Occipital lobe (tissue), 2 donors: ENCODE measurements around the gene GRIK3. TPM values are rescaled to one million over a fixed set of nuclear protein-coding genes. Genes with fewer than 3 reads are reported as not detected.
"Not testable (repeated sequence)": the region's sequence is repeated elsewhere in the genome, so short reads cannot be mapped to it uniquely, and the experiment has no call there.

Experiments used
- DNase-seq: peaks from one replicate; lab custom pipeline; 2025; lab: John Stamatoyannopoulos, UW
- total RNA-seq: library from RNA; depleted of rRNA; stranded (reverse); fragments of >200 nt; gene quantifications from one replicate; pipeline ENCODE4 v1.2.3, GENCODE V29; 2014

GRIK3 gene
- total RNA-seq, 1 donor from 2014 or later = 32.0 TPM

DNA sequence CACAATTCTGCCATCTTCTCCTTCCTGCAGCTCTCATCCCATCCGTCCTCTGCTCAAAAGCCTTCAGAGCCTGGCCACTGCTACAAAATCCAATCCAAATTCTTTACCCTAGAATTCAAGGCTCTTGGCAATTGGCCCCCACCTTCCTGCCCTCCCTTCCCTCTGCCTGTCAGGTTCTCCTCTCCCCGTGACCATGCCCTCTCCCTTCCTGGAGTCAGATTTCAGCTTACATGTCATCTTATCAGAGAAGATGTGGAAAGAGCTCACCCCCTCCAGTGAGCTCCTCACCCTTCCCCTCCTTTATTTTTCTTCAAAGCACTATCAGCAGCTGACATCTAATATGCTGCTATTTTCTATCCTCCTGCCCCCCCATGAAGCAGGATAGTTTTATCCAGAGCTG, 86.9 kb downstream of the GRIK3 start:
- DNase-seq = no peak

- DNase-seq = no peak
Observed at GRCh38 chr1:36944883-36945282, 89.4 kb downstream of the GRIK3 start.

DNA sequence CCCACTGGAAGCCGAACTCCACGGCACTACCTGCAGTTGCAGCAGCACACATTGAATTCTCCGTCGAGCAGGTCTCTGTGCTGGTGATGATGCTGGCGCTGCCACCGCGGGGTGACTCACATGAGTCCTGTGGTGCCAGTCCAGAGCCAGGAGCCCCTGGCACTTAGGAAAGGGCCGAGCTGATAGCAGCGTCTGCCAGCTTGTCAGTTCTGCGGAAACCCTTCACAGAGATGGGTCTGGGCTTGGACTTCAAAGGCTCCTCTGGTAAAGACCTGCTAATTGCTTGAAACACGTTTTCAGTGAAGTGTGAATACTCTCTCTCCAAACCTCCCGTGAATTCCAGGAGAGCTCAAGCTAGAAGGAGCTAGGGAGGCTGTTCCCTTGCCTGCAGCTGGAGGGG, 92.2 kb downstream of the GRIK3 start:
- DNase-seq = no peak

DNA sequence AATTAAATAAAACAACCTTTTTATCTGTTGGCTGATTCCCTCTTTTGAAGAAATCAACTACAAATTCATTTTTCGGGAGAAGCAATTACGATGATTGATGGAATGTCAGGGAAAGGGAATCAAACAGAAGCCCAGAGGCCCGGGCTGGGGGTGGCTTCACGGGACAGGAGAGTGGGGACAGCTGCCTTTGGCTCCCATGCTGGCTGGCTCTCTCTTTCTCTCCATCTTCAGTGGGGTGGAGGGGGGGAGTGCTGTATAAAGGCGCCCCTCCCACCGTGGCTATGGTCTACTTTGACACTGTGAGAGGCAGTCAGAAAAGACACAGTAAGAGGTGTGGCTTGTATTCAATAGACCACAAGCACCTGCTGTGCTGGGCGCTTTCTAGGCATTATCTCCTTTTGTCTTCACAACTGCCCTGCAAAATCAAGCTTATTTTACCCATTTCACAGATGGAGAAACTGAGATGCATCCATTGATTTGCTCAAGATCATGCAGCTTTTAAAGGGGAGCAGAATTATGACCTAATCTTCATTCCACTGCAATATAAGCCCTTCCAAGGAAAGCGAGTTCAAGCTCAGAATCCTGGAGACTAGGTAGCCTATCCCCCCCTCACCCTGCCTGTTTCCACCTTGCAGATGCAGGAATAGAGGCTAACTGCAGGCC, 92.9 kb downstream of the GRIK3 start:
- DNase-seq = no peak

DNA sequence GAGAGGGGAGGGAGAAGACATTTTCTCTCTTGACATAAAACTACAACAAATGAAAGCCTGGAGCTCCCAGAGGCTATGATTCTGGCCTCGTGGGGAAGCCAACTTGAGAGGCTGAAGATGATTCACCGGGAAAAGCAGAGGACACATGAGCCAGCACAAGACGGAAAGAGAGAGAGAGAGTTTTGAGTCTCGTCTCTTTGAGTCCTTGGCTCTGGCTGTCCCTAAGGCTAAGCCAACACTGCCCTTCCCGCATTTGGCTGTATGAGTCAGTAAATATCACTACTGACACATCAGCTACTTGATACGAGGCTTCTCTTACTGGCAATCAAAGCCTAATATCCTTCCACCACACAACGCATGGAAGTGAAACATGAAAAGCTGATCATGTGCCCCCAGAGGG, 95.5 kb downstream of the GRIK3 start:
- no peak for DNase-seq

GRCh38 chr1:36937371-36937770, 96.9 kb downstream of the GRIK3 start:
- DNase-seq = no peak

- no peak for DNase-seq
Observed at GRCh38 chr1:36934061-36934460, 100.3 kb downstream of the GRIK3 start.

DNA sequence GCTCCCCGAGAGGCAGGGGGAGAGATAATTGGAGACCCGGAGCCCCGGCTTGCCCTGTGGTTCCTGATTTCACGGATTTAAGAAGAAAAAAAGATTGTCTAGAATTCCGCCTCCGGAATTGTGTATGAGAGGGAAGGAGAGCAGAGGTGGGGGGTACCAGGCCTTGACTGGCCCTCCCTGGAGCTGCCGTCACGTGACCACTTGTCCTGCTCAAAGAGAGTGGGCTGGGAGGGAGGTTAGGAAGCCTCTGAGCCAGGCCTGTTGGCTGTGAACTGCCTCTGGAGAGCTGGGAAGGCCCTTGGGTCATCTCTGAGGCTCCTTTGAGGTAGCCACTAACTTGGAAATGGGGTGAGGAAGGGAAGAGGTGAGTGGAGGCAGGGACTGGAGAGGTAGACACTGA, 106.5 kb downstream of the GRIK3 start:
- DNase-seq = no peak

GRCh38 chr1:36925251-36925650, 109.1 kb downstream of the GRIK3 start:
- DNase-seq = no peak

DNA sequence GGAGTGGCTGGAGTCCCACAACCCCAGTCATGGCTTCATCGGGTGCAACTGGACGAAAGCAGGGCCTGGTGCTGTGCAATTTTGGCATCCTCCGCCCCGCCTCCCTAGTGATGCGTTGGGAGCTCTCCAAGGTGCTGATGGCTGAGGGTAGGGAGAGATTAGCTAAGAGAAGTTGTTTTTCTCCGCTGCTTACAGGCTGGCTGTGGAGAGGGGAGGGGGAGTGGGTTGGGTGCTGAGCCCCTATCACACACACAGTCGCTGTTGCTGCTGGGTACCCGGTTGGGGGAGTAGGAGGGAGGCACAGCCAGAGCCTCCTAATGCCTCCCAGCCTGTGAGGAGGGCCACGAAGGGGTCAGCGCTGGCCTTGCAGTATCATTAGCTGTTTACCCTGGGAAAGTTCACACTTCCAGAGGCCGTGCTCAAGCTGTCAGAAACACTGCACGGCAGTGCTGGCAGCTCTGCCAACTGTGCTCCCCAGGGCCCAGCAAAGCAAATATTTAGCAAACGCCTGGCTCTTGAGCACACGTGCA, 110.0 kb downstream of the GRIK3 start:
- DNase-seq = no peak

GRCh38 chr1:36922593-36923426, 111.5 kb downstream of the GRIK3 start:
- DNase-seq = no peak

- DNase-seq = no peak
Observed at GRCh38 chr1:36922071-36922470, 112.2 kb downstream of the GRIK3 start.

DNA sequence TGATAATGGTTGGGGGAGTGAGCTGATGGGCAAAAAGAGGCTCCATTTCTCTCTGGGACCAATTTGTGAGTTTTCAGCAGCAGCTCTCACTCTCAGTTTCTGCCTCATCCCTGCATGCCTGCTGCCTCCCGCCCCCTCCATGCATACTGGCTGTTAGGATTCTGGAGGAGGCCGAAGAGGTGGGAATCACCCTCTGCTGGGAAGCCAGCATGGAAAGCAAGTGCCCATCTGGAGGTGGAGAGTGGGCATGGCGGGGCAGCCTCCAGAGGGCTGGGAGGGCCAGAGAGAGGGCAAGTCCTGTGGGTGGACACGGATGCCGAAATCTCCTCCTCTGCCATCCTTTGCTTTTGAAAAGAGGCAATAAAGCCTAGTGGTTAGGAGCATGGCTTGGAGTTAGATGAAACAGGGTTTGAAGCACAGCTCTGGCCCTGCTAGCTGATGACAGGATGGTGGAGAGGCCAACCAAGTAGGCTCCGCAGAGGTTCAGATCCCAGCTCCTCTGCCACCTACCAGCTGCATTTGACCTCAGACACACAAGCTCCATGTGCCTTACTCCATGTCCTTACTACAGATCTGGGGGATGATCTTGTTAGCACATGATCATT, 113.4 kb downstream of the GRIK3 start:
- DNase-seq = no peak

DNA sequence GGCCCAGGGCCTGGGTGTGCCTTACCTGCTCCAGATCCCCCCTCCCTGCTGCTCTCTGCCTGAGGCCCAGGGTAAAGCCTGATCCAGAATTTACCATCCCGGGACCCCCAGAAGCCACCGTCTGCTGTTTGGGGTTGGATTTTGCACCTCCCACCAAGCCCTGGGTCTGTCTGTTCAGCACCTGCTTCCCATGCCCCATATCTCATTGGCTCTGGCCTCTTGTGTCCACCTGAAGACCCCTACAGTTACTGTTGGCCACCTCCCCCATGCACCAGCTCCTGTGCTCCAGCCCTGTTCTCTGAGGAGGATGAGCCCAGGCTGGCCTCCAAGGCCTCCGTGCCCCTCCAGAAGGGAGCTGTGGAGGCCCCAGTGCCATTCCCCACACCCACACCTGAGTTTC, 113.9 kb downstream of the GRIK3 start:
- DNase-seq = no peak

GRCh38 chr1:36919491-36920145, 114.7 kb downstream of the GRIK3 start:
- no peak for DNase-seq

DNA sequence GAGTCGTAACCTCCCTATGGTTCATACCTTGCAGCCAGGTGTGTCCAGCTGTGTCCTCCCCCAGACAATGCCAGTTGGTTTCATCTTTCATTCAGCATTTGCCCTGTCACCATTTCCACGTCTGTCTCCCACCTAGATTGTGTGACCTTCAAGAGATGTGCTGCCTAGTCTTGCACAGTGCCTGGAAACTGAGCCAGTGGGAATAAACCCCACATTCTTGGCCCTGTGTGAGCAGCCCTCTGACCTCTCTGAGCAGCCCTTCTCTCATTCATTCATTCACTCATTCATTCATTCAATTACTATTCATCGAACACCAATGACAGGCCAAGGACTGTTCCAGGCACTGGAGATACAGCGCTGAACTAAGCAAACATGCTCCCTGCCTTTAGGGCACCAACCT, 115.7 kb downstream of the GRIK3 start:
- no peak for DNase-seq

DNA sequence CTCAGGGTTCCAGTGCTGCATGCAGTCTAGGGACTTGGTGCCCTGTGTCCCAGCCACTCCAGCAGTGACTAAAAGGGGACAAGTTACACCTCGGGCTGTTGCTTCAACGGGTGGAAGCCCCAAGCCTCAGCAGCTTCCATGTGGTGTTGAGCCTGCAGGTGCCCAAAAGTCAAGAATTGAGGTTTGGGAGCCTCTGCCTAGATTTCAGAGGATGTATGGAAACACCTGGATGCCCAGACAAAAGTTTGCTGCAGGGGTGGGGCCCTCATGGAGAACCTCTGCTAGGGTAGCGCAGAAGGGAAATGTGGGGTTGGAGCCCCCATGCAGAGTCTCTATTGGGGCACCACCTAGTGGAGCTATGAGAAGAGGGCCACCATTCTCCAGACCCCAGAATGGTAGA, 117.8 kb downstream of the GRIK3 start:
- not testable (repeated sequence) for DNase-seq

DNA sequence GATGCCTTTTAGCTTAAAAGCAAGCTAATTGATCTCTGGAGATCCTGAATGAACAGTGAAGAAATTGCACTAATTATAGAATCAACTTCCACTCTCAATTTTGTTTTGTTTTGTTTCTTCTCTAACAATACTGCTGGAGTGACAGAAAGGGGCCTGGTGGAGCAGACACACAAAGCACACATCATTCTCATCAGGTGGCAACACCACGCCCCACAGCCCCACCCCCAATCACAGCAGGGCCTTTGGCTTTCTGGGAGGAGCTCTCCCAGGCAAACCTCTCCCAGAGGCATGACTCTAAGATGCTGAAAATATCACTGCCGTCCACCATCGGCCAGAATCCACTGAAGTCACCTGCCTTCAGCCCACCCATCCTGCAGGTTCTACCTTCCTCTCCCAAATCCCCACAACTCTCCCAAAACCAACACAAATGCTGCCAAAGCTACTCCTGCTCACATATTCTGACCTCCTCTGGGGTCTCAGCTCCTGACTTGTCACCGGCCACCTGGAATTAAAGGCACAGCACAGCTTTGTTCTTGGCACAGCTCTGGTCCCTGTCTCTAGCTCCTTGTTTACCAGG, 120.7 kb downstream of the GRIK3 start:
- DNase-seq = no peak

GRCh38 chr1:36913016-36913415, 121.3 kb downstream of the GRIK3 start:
- DNase-seq = no peak

- no peak for DNase-seq
Observed at GRCh38 chr1:36912365-36912865, 121.9 kb downstream of the GRIK3 start.
